Measurements from ENCODE around the gene DDX3X. TPM values are rescaled to one million over a fixed set of nuclear protein-coding genes. Genes with fewer than 3 reads are reported as not detected.

The DDX3X gene
- total and polyA plus RNA-seq, 9 of the 15 experiments (the other 6 are each of a cell fraction or from before 2014, with no cell fraction given): 51.3 to 232 (median 138) TPM

DNA sequence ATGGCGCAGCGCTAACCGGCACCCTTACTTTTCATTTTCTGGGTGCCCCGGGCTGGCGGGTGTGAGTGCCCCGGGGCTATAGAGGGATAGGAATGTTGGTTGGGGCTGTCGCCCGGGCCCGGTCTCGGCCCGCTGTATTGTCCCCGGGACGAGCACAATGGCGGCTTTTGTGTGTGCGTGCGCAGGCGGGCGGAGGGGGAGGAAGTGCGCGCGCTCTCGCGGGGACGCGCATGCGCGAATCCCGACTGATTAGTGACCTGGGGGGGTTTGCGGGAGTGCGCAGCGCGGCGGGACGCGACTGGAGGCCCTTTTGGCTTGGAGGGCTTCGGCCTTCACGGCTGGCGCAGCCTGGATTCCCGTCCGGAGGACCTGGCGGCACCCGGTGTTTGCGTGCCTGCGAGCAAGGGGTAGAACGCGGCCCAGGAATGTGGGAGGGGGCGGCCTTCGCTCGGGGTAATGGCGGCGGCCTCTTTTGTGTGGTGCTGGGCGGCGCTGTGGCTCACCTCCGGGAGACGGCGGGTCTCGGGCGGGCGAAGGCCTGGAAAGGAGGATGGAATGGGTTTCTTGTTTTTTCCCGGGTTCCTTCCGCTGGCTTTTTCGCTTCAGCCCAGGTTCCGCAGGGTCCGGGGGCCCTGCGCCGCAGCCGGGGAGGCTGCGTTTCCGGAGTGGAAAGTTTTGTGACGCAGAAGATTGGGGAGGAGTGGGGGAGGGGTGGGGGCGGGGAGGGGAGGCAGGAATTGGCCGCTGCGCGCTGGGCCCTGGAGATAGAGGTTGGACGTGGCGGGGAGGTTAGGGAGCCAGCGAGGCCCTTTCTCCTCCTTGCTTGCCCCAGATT lies 618 bp downstream of the DDX3X start (continued):
- no peak for TF ChIP-seq ZBTB12 (CRISPR knock-in tag; IDR thresholded peaks at IDR 0.05)
- TF ChIP-seq, protein P1, sequence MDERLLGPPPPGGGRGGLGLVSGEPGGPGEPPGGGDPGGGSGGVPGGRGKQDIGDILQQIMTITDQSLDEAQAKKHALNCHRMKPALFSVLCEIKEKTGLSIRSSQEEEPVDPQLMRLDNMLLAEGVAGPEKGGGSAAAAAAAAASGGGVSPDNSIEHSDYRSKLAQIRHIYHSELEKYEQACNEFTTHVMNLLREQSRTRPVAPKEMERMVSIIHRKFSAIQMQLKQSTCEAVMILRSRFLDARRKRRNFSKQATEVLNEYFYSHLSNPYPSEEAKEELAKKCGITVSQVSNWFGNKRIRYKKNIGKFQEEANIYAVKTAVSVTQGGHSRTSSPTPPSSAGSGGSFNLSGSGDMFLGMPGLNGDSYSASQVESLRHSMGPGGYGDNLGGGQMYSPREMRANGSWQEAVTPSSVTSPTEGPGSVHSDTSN (CRISPR knock-in tag; IDR thresholded peaks at IDR 0.05; ENCODE audit: low read depth): no peak
- TF ChIP-seq, protein P1 (tag; conservative IDR thresholded peaks at IDR 0.05; ENCODE audit: low read depth): no peak
- TF ChIP-seq NR3C1 (CRISPR knock-in tag; IDR thresholded peaks at IDR 0.05): no peak
- TF ChIP-seq HMG20A (CRISPR knock-in tag; conservative IDR thresholded peaks at IDR 0.05): no peak
- 0 out of 2 replicates have a peak, but pooled peaks have one; percentile 62 for TF ChIP-seq GTF2A2 (tag; IDR thresholded peaks at IDR 0.05)
- no peak for TF ChIP-seq U2AF2 (optimal IDR thresholded peaks at IDR 0.05; ENCODE audit: low read depth, low read length)
- TF ChIP-seq KLF10 (CRISPR knock-in tag; IDR thresholded peaks at IDR 0.05): no peak
- no peak for TF ChIP-seq ZNF263 (CRISPR knock-in tag; IDR thresholded peaks at IDR 0.05; ENCODE audit: borderline replicate concordance)
- TF ChIP-seq SRSF1 (IDR thresholded peaks at IDR 0.05; ENCODE audit: low read depth, low read length): no peak
- TF ChIP-seq SIN3B (IDR thresholded peaks at IDR 0.05; ENCODE audit: low read depth): no peak
- TF ChIP-seq ZNF41 (CRISPR knock-in tag; conservative IDR thresholded peaks at IDR 0.05): no peak
- TF ChIP-seq ZBTB26 (CRISPR knock-in tag; IDR thresholded peaks at IDR 0.05): no peak
- no peak for TF ChIP-seq ZNF395 (CRISPR knock-in tag; IDR thresholded peaks at IDR 0.05)
- peak in 1 of 2 experiments; percentile 91; a peak in 2 of 4 replicates for TF ChIP-seq NONO (IDR thresholded peaks at IDR 0.05; ENCODE audit: low read depth in 2 of 2, low read length in 1 of 2)
- TF ChIP-seq, protein P2, sequence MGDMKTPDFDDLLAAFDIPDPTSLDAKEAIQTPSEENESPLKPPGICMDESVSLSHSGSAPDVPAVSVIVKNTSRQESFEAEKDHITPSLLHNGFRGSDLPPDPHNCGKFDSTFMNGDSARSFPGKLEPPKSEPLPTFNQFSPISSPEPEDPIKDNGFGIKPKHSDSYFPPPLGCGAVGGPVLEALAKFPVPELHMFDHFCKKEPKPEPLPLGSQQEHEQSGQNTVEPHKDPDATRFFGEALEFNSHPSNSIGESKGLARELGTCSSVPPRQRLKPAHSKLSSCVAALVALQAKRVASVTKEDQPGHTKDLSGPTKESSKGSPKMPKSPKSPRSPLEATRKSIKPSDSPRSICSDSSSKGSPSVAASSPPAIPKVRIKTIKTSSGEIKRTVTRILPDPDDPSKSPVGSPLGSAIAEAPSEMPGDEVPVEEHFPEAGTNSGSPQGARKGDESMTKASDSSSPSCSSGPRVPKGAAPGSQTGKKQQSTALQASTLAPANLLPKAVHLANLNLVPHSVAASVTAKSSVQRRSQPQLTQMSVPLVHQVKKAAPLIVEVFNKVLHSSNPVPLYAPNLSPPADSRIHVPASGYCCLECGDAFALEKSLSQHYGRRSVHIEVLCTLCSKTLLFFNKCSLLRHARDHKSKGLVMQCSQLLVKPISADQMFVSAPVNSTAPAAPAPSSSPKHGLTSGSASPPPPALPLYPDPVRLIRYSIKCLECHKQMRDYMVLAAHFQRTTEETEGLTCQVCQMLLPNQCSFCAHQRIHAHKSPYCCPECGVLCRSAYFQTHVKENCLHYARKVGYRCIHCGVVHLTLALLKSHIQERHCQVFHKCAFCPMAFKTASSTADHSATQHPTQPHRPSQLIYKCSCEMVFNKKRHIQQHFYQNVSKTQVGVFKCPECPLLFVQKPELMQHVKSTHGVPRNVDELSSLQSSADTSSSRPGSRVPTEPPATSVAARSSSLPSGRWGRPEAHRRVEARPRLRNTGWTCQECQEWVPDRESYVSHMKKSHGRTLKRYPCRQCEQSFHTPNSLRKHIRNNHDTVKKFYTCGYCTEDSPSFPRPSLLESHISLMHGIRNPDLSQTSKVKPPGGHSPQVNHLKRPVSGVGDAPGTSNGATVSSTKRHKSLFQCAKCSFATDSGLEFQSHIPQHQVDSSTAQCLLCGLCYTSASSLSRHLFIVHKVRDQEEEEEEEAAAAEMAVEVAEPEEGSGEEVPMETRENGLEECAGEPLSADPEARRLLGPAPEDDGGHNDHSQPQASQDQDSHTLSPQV (IDR thresholded peaks at IDR 0.05): no peak
